ENCODE measurements around the gene NCS1. TPM values are rescaled to one million over a fixed set of nuclear protein-coding genes. Genes with fewer than 3 reads are reported as not detected.

Gene NCS1
- total RNA-seq, 2 donors from 2014 or later, result 50.8 to 58.3 TPM

GRCh38 chr9:130174920-130175321 lies 2.7 kb downstream of the NCS1 start:
- Histone ChIP-seq H3K9me3 (no peaks in the 10 kb centered on the region), H3K4me1 (ENCODE audit: control insufficient read depth in 1 of 2, low read depth in 2 of 2) (peaks cover 21 to 69% of the 10 kb centered on the region in 2 donors), H3K27me3 (replicated peaks; ENCODE audit: insufficient read depth) (no peaks in the 10 kb centered on the region), H3K27ac (peak overlapping the region; percentile 95 to 96), H3K4me3 (peak overlapping the region; percentile 90), H3K36me3 (no peaks in the 10 kb centered on the region)
- ATAC-seq (ENCODE audit: insufficient number of reproducible peaks, low FRiP score, low read depth), result peak; percentile 76
- no peak for TF ChIP-seq CTCF (IDR thresholded peaks at IDR 0.05)
- peak; percentile 75 for DNase-seq (ENCODE audit: low spot score)

- TF ChIP-seq CTCF (IDR thresholded peaks at IDR 0.05), result no peak
- no peaks in the 10 kb centered on the region for H3K27me3 ChIP-seq (replicated peaks; ENCODE audit: insufficient read depth)
- H3K27ac ChIP-seq, result peak overlapping the region; percentile 77 to 96
- peaks cover 21 to 73% of the 10 kb centered on the region in 2 donors for H3K4me1 ChIP-seq (ENCODE audit: control insufficient read depth in 1 of 2, low read depth in 2 of 2)
- ATAC-seq (ENCODE audit: insufficient number of reproducible peaks, low FRiP score, low read depth) (no peak), DNase-seq (ENCODE audit: low spot score) (no peak)
- no peaks in the 10 kb centered on the region for H3K9me3 ChIP-seq
- H3K4me3 ChIP-seq, result peak overlapping the region; percentile 3
- no peaks in the 10 kb centered on the region for H3K36me3 ChIP-seq
Observed at GRCh38 chr9:130175355-130175754, 3.2 kb downstream of the NCS1 start.

GRCh38 chr9:130176760-130177159 lies 4.6 kb downstream of the NCS1 start:
- peaks cover 19 to 75% of the 10 kb centered on the region in 2 donors for H3K4me1 ChIP-seq (ENCODE audit: control insufficient read depth in 1 of 2, low read depth in 2 of 2)

GRCh38 chr9:130177898-130178805 lies 5.9 kb downstream of the NCS1 start:
- Histone ChIP-seq H3K4me1 (ENCODE audit: control insufficient read depth in 1 of 2, low read depth in 2 of 2) (peaks cover 24 to 85% of the 10 kb centered on the region in 2 donors), H3K27ac (peak overlapping the region; percentile 85 to 96), H3K4me3 (peak overlapping the region; percentile 29), H3K36me3 (no peaks in the 10 kb centered on the region), H3K9me3 (no peaks in the 10 kb centered on the region), H3K27me3 (replicated peaks; ENCODE audit: insufficient read depth) (no peaks in the 10 kb centered on the region)
- no peak for TF ChIP-seq CTCF (IDR thresholded peaks at IDR 0.05)
- ATAC-seq (ENCODE audit: insufficient number of reproducible peaks, low FRiP score, low read depth) (no peak), DNase-seq (ENCODE audit: low spot score) (no peak)

More at GRCh38 chr9:130176760-130177159, 4.6 kb downstream of the NCS1 start:
- Histone ChIP-seq H3K27ac (peak overlapping the region; percentile 85 to 96), H3K4me3 (no peak overlapping the region), H3K36me3 (no peaks in the 10 kb centered on the region), H3K27me3 (replicated peaks; ENCODE audit: insufficient read depth) (no peaks in the 10 kb centered on the region), H3K9me3 (no peaks in the 10 kb centered on the region)
- ATAC-seq (ENCODE audit: insufficient number of reproducible peaks, low FRiP score, low read depth) (no peak), DNase-seq (ENCODE audit: low spot score) (no peak)
- TF ChIP-seq CTCF (IDR thresholded peaks at IDR 0.05), result no peak

- H3K4me3 ChIP-seq, result no peak overlapping the region
- peak overlapping the region; percentile 58 to 69 for H3K27ac ChIP-seq
- DNase-seq (ENCODE audit: low spot score) (no peak), ATAC-seq (ENCODE audit: insufficient number of reproducible peaks, low FRiP score, low read depth) (no peak)
- H3K9me3 ChIP-seq, result no peaks in the 10 kb centered on the region
- H3K27me3 ChIP-seq (replicated peaks; ENCODE audit: insufficient read depth), result no peaks in the 10 kb centered on the region
- no peaks in the 10 kb centered on the region for H3K36me3 ChIP-seq
- TF ChIP-seq CTCF (IDR thresholded peaks at IDR 0.05), result no peak
- peaks cover 22 to 84% of the 10 kb centered on the region in 2 donors for H3K4me1 ChIP-seq (ENCODE audit: control insufficient read depth in 1 of 2, low read depth in 2 of 2)
Observed at GRCh38 chr9:130179331-130179907, 7.2 kb downstream of the NCS1 start.

All from thoracic aorta (tissue), 2 donors.